ENCODE results near the gene ABCA10.

DNA sequence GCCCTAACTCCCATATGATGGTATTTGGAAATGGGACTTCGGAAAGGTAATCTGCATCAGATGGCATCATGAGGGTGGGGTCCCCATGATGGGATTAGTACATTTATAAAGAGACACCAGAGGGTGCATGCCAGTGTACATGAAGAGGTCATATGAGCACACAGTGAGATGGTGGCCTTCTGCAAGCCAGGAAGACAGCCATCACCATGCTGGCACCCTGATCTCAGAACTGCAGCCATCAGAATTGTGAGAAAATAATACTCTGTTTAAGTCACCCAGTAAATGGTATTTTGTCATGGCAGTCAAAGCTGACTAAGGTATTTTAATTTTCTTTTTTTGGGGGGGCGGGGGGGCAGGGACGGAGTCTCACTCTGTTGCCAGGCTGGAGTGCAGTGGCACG lies 47.1 kb upstream of the ABCA10 start:
- TF ChIP-seq NFE2L2 (conservative IDR thresholded peaks at IDR 0.05; ENCODE audit: low read length) (no peak), REST (IDR thresholded peaks at IDR 0.05) (no peak), TFCP2L1 (CRISPR knock-in tag; IDR thresholded peaks at IDR 0.05) (no peak), USF2 (IDR thresholded peaks at IDR 0.05) (no peak), HMGXB4 (CRISPR knock-in tag; IDR thresholded peaks at IDR 0.05; ENCODE audit: borderline replicate concordance) (no peak), KDM5A (IDR thresholded peaks at IDR 0.05) (no peak), POLR2A (IDR thresholded peaks at IDR 0.05; ENCODE audit: low read length) (no peak), SREBF2 (IDR thresholded peaks at IDR 0.05) (no peak), FOXS1 (CRISPR knock-in tag; IDR thresholded peaks at IDR 0.05) (no peak)
- TF ChIP-seq, protein P1, sequence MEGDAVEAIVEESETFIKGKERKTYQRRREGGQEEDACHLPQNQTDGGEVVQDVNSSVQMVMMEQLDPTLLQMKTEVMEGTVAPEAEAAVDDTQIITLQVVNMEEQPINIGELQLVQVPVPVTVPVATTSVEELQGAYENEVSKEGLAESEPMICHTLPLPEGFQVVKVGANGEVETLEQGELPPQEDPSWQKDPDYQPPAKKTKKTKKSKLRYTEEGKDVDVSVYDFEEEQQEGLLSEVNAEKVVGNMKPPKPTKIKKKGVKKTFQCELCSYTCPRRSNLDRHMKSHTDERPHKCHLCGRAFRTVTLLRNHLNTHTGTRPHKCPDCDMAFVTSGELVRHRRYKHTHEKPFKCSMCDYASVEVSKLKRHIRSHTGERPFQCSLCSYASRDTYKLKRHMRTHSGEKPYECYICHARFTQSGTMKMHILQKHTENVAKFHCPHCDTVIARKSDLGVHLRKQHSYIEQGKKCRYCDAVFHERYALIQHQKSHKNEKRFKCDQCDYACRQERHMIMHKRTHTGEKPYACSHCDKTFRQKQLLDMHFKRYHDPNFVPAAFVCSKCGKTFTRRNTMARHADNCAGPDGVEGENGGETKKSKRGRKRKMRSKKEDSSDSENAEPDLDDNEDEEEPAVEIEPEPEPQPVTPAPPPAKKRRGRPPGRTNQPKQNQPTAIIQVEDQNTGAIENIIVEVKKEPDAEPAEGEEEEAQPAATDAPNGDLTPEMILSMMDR (IDR thresholded peaks at IDR 0.05), result no peak
